K562 (cell line): Measurements from ENCODE around the gene CCDC97. TPM values are rescaled to one million over a fixed set of nuclear protein-coding genes. Genes with fewer than 3 reads are reported as not detected.

Experiments used
- CAMTA2 ChIP-seq: fragments of 250-450 bp; sonication (Bioruptor Pico); conservative IDR thresholded peaks from 2 replicates; pipeline ENCODE4 v1.5.1; 2022
- ETV5 ChIP-seq: sonication (generic); formaldehyde crosslinking; IDR thresholded peaks from 2 replicates; pipeline ENCODE4 v1.4.0; 2020; ENCODE audit warnings: low read depth, mild to moderate bottlenecking, missing genetic modification reagents
- FOS ChIP-seq: IDR thresholded peaks from 3 replicates; pipeline ENCODE4 v1.6.1; 2011; ENCODE audit not compliant: insufficient read length; ENCODE audit errors: extremely low read depth
- FUS ChIP-seq: fragments of 200-400 bp; formaldehyde crosslinking; optimal IDR thresholded peaks from 2 replicates; pipeline ENCODE3; 2017; ENCODE audit warnings: low read depth, low read length
- HMG20A ChIP-seq: fragments of 450-650 bp; formaldehyde crosslinking; conservative IDR thresholded peaks from 2 replicates; pipeline ENCODE4 v1.4.0; 2020; ENCODE audit warnings: mild to moderate bottlenecking, mixed read lengths
- MCM2 ChIP-seq: fragments of 450-650 bp; IDR thresholded peaks from 2 replicates; pipeline ENCODE4 v1.6.1; 2017; ENCODE audit warnings: low read depth, mild to moderate bottlenecking
- NFXL1 ChIP-seq: fragments of 450-650 bp; formaldehyde crosslinking; IDR thresholded peaks from 2 replicates; pipeline ENCODE4 v1.4.0; 2021; ENCODE audit warnings: mild to moderate bottlenecking
- NFYB ChIP-seq: IDR thresholded peaks from 2 replicates; pipeline ENCODE4 v1.6.1; 2011; ENCODE audit warnings: mild to moderate bottlenecking, moderate library complexity; ENCODE audit not compliant: insufficient read length; ENCODE audit errors: extremely low read depth
- RAD51 ChIP-seq: fragments of 450-650 bp; IDR thresholded peaks from 2 replicates; pipeline ENCODE4 v1.7.1; 2016; ENCODE audit warnings: low read depth, mild to moderate bottlenecking, borderline replicate concordance
- RCOR1 ChIP-seq, 2 experiments: IDR thresholded peaks; 2 replicates each; pipeline ENCODE4 v1.6.1; 2012; ENCODE audit warnings: low read depth in 2 of 2, low read length in 2 of 2, borderline replicate concordance in 1 of 2, improper control_type of control experiment in 1 of 2
- SIX5 ChIP-seq, 2 experiments: IDR thresholded peaks; 2 replicates each; pipeline ENCODE4 v1.6.1; 2011; ENCODE audit warnings: low read length in 2 of 2, borderline replicate concordance in 1 of 2, low read depth in 1 of 2, mild to moderate bottlenecking in 1 of 2, moderate library complexity in 1 of 2; ENCODE audit not compliant: insufficient read depth in 1 of 2
- STAT5B ChIP-seq: fragments of 250-450 bp; sonication (Bioruptor Pico); IDR thresholded peaks from 2 replicates; pipeline ENCODE4 v1.8.0; 2021; ENCODE audit warnings: mild to moderate bottlenecking, inconsistent platforms
- TSHZ1 ChIP-seq: fragments of 250-450 bp; sonication (Bioruptor Pico); IDR thresholded peaks from 2 replicates; pipeline ENCODE4 v1.4.0; 2020; ENCODE audit warnings: mild to moderate bottlenecking, moderate library complexity
- ZBTB1 ChIP-seq: sonication (generic); formaldehyde crosslinking; IDR thresholded peaks from 2 replicates; pipeline ENCODE4 v1.8.1; 2023; ENCODE audit warnings: missing genetic modification reagents, low read depth, mild to moderate bottlenecking, borderline replicate concordance
- ZNF133 ChIP-seq: fragments of 250-450 bp; sonication (Bioruptor Pico); IDR thresholded peaks from 2 replicates; pipeline ENCODE4 v1.4.0; 2020; ENCODE audit warnings: mild to moderate bottlenecking
- ZNF217 ChIP-seq: sonication (generic); formaldehyde crosslinking; IDR thresholded peaks from 2 replicates; pipeline ENCODE4 v1.8.0; 2022; ENCODE audit warnings: mild to moderate bottlenecking, missing genetic modification reagents
- ZNF644 ChIP-seq: fragments of 200-800 bp; sonication (Bioruptor generic); IDR thresholded peaks from 2 replicates; pipeline ENCODE4 v1.6.1; 2016; ENCODE audit warnings: low read depth, missing genetic modification characterization, missing compliant biosample characterization
- ZNF655 ChIP-seq: fragments of 250-450 bp; sonication (Bioruptor Pico); IDR thresholded peaks from 2 replicates; pipeline ENCODE4 v1.5.0; 2021
- polyA plus RNA-seq, 8 experiments: library from polyadenylated mRNA; depleted of rRNA in 4 of 8; stranded (reverse) in 5 of 8; unstranded in 3 of 8; fragments of >200 nt; fragmentation: Nextera tagmentation in 2 of 8; fragmentation: Illumina TruSeq in 1 of 8; extraction: Ambion mirVana in 2 of 8; extraction: Trizol in 1 of 8; gene quantifications; 2 replicates each; pipeline versions ENCODE4 v1.2.1 to v1.2.3, GENCODE V29; 2011 to 2014; ENCODE audit warnings: inconsistent platforms in 1 of 8, missing spikeins in 1 of 8
- total RNA-seq, 7 experiments: library from RNA; depleted of rRNA in 6 of 7; stranded (reverse); fragments of >200 nt in 6 of 7; fragmentation: Illumina TruSeq in 2 of 7; extraction: Trizol in 2 of 7; gene quantifications; 2 replicates each; pipeline versions ENCODE4 v1.2.1 to v1.2.3, GENCODE V29; 2011 to 2021; ENCODE audit warnings: low replicate concordance in 1 of 7
- TF ChIP-seq, protein P1 (sequence below): fragments of 450-650 bp; IDR thresholded peaks from 2 replicates; pipeline ENCODE4 v1.7.1; 2018; ENCODE audit warnings: mild to moderate bottlenecking, low read depth; ENCODE audit not compliant: partially characterized antibody
- TF ChIP-seq, protein P2 (sequence below), 2 experiments: fragments of 450-650 bp in 1 of 2; sonication (generic) in 1 of 2; formaldehyde crosslinking; conservative IDR thresholded peaks; 2 replicates each; pipeline versions ENCODE4 v1.4.0 to v1.8.1; 2020 to 2022; ENCODE audit warnings: mild to moderate bottlenecking in 1 of 2, missing genetic modification reagents in 1 of 2

The CCDC97 gene
- total and polyA plus RNA-seq, 9 of the 15 experiments (the other 6 are each of a cell fraction or from before 2014, with no cell fraction given), result 0.60 to 16.5 (median 7.0) TPM

DNA sequence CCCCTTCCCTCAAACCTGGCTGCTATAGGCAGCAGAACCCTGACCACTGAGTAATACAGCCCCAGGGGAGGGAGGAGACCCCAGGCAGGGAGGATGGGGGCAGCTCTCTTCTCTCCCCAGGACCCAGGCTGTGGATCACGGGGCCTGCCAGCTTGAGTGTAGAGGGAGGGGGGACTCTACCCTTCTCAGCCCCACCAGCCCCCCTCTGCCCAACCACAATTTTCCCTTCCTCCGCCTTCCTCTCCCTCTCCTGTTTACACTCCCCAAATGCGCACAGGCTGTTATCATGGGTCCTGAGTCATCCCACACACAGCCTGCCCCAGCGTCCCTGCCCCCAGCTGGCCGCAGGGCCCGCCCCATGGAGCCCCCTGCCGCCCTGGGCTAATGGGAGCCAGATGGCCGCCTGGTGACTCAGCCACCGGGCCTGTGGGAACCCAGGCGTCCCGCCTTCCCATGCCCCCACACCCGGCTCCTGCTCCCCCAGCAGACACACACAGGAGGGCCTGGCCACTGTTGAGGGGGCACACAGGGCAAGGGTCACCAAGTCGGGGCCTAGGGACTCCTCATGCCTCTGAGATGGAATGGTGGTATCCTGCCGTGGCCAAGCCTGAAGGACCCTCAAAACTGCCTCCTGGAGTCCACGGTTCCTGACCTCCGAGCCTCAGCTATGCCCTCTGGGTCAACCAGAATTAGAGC, 13.6 kb downstream of the CCDC97 start (continued):
- TF ChIP-seq, protein P1, sequence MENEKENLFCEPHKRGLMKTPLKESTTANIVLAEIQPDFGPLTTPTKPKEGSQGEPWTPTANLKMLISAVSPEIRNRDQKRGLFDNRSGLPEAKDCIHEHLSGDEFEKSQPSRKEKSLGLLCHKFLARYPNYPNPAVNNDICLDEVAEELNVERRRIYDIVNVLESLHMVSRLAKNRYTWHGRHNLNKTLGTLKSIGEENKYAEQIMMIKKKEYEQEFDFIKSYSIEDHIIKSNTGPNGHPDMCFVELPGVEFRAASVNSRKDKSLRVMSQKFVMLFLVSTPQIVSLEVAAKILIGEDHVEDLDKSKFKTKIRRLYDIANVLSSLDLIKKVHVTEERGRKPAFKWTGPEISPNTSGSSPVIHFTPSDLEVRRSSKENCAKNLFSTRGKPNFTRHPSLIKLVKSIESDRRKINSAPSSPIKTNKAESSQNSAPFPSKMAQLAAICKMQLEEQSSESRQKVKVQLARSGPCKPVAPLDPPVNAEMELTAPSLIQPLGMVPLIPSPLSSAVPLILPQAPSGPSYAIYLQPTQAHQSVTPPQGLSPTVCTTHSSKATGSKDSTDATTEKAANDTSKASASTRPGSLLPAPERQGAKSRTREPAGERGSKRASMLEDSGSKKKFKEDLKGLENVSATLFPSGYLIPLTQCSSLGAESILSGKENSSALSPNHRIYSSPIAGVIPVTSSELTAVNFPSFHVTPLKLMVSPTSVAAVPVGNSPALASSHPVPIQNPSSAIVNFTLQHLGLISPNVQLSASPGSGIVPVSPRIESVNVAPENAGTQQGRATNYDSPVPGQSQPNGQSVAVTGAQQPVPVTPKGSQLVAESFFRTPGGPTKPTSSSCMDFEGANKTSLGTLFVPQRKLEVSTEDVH, result no peak
- peak; percentile 38 to 88; a peak in 2 of 4 replicates for TF ChIP-seq RCOR1 (IDR thresholded peaks at IDR 0.05; ENCODE audit: borderline replicate concordance in 1 of 2, low read depth in 2 of 2, low read length in 2 of 2)
- no peak for TF ChIP-seq NFYB
- no peak for TF ChIP-seq NFXL1 (CRISPR knock-in tag)
- TF ChIP-seq, protein P2, sequence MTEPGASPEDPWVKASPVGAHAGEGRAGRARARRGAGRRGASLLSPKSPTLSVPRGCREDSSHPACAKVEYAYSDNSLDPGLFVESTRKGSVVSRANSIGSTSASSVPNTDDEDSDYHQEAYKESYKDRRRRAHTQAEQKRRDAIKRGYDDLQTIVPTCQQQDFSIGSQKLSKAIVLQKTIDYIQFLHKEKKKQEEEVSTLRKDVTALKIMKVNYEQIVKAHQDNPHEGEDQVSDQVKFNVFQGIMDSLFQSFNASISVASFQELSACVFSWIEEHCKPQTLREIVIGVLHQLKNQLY (CRISPR knock-in tag; conservative IDR thresholded peaks at IDR 0.05), result no peak
- TF ChIP-seq ZNF217, result no peak
- TF ChIP-seq SIX5 (IDR thresholded peaks at IDR 0.05; ENCODE audit: borderline replicate concordance in 1 of 2, insufficient read depth in 1 of 2, low read depth in 1 of 2, low read length in 2 of 2), result no peak
- no peak for TF ChIP-seq ZBTB1 (CRISPR knock-in tag)
- no peak for TF ChIP-seq FUS
- no peak; the same call in 1 of the 2 replicates for TF ChIP-seq ETV5 (CRISPR knock-in tag)
- no peak for TF ChIP-seq HMG20A (CRISPR knock-in tag)
- TF ChIP-seq FOS, result peak; percentile 38
- TF ChIP-seq TSHZ1 (CRISPR knock-in tag), result no peak
- no peak for TF ChIP-seq RAD51
- TF ChIP-seq MCM2, result no peak
- no peak for TF ChIP-seq STAT5B (CRISPR knock-in tag)
- 0 out of 2 replicates have a peak, but pooled peaks have one; percentile 79 for TF ChIP-seq CAMTA2 (CRISPR knock-in tag)
- TF ChIP-seq ZNF644 (tag), result no peak
- TF ChIP-seq ZNF655, result no peak
- no peak for TF ChIP-seq ZNF133 (CRISPR knock-in tag)
